Ureter (tissue), 1 donor: ENCODE measurements around the gene LGALS9C. TPM values are rescaled to one million over a fixed set of nuclear protein-coding genes. Genes with fewer than 3 reads are reported as not detected.
A peak's percentile ranks its signal among the peaks of the same experiment; 100 is the strongest.
"Not testable (repeated sequence)": the region's sequence is repeated elsewhere in the genome, so short reads cannot be mapped to it uniquely, and the experiment has no call there.

ENCODE experiments used
- DNase-seq: peaks from one replicate; pipeline ENCODE4 v3.0.0-alpha.2; 2020; ENCODE audit warnings: low spot score
- total RNA-seq: library from RNA; stranded (reverse); gene quantifications from one replicate; pipeline ENCODE4 v1.2.4, GENCODE V29; 2023
- donor health status: DM: yes; HTN: yes; CAD: no.

LGALS9C gene
- total RNA-seq, result not detected

DNA sequence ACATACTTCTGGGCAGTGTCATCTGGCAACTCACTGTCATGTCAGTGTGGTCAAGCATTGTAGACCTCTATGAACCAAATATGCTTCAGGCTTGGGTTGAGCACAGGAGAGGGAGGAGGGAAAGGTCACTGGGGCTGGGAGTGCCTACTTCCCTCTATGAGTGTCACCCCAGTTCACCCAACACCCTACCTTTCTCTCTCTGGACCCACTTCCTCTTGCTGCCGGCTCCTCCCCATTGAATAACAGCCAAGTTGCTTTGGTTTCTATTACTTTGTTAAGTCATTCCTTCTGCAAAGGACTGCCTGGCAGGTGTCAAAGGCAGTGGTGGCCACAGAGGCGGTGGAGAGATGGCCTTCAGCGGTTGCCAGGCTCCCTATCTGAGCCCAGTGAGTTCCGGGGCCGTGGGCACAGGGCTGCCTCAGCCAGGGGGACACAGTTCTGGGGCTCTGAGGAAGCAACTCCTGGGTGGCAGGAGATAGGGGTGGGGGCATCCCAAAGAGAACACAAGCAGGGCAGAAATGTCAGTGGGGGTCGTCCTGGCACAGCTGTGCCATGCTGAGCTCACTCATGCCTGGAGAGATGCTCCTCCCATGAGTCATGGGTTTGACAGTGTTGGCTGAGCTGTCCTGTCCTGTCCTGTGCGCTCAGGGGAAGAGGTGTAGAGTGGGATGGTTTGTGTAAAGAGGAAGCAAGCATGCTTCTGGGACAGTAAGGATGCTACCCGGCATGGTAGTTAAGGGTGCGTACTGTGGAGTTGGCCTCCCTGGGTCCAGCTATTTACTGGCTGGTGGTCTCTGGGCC, at the start of gene LGALS9C:
Gene LGALS9C (plus strand): TSS at position 282 of the 801 bp plus-strand sequence. CDS start 66 bp downstream, at position 348.
- DNase-seq, result not testable (repeated sequence)

DNA sequence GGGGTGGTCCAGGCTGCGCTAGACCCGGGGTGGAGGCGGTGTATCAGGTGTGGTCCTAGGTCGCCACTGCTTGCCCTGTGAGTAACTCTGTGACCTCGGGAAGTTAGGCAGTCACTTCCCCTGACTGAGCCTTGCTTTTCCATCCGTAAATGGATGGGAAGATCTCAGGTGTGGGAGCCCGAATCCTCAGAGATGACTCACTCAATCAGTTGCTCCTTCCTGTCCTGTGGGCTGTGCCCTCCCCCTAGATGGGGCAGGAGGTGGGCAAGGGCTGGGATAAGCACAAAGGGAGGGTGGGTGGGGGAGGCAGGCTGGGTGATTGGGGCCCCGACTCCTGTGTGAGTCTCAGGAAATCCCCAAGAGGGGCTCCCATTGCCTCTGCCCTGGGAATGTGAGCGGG, 44.4 kb upstream of the LGALS9C start:
- DNase-seq, result not testable (repeated sequence)

GRCh38 chr17:18439465-18439870, 37.1 kb upstream of the LGALS9C start:
- DNase-seq, result not testable (repeated sequence)

DNA sequence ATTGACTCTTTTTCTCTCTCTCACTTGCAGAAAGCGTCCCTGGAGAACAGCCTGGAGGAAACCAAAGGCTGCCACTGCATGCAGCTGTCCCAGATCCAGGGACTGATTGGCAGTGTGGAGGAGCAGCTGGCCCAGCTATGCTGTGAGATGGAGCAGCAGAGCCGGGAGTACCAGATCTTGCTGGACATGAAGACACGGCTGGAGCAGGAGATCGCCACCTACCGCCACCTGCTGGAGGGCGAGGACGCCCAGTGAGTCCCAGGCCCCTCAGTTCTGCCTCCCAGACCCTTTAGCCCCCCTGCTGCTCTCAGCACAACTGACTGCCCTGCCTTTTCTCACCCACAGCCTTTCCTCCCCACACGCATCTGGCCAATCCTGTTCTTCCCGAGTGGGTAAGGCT, 34.5 kb upstream of the LGALS9C start:
- peak; percentile 45 for DNase-seq

DNA sequence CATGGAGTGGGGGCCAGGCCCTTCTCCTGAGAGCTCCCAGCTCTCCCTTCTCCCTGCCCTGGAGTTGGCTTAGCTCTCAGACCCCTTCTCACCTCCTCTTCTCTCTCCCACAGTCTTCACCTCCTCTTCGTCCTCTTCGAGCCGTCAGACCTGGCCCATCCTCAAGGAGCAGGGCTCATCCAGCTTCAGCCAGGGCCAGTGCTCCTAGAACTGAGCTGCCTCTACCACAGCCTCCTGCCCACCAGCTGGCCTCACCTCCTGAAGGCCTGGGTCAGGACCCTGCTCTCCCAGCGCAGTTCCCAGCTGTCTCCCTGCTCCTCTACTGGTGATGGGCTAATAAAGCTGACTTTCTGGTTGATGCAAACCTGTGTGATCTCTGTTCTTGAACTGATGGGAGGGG, 34.1 kb upstream of the LGALS9C start:
- DNase-seq, result not testable (repeated sequence)

- not testable (repeated sequence) for DNase-seq
These were observed 28.9 kb upstream of the LGALS9C start for GRCh38 chr17:18447476-18448205.

GRCh38 chr17:18448311-18448710, 28.3 kb upstream of the LGALS9C start:
- DNase-seq, result not testable (repeated sequence)

- not testable (repeated sequence) for DNase-seq
These were observed 26.8 kb upstream of the LGALS9C start for GRCh38 chr17:18449833-18450232.

- not testable (repeated sequence) for DNase-seq
These were observed 25.6 kb upstream of the LGALS9C start for GRCh38 chr17:18450998-18451397.

DNA sequence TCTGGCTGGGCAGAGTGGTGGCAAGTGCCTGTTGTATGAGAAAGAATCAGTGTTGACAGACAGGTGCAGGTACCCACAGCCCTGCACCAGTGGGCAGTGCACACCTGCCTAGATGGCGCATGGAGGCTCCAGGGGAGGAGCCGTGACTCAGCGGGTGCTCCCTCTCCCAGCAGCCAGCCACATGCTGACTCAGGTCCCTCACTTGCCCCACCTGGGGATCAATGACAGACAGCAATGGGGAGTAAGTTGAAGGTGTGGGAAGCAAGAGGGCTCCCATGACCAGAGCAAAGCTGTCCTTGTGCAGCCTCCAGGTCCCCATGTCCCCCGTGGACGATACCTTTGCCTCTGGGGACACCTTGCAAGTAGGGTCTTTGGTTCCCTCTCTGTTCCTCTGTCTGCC, 24.6 kb upstream of the LGALS9C start:
- DNase-seq, result not testable (repeated sequence)

- DNase-seq, result not testable (repeated sequence)
These were observed 17.6 kb upstream of the LGALS9C start for GRCh38 chr17:18459035-18459434.

DNA sequence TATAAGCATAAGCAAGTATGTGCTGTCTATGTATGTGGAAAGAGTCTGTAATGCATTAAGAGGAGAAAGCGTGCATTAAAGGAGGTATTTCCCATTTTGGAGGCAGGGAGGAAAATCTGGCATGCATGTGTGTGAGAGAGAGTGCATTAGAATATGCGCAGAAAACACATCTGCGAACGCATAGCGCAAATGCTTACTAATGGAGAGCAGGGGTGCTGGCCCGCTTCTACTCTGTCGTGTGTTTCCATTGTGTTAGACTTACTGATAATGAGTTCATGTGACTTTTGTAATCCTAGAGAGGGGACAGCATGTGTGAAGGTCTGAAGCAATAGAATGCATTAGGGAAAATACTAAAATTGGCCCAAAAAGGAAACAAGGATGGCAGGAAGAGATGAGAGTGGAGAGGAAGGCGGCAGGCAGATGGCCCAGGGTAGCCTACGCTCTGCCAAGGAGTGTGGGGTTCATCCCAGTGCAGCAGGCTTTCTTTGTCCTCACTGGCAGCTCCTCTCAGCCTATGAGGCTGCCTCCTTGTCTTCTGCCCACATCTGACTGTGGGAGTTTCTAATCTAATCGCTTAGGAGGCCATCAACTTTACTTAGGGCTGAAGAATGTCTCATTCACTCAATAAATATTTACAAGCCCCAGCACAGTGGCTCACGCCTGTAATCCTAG, 12.6 kb upstream of the LGALS9C start:
- DNase-seq, result not testable (repeated sequence)

GRCh38 chr17:18466250-18466983, 10.2 kb upstream of the LGALS9C start:
- DNase-seq, result not testable (repeated sequence)

GRCh38 chr17:18467001-18467400, 9.6 kb upstream of the LGALS9C start:
- DNase-seq, result not testable (repeated sequence)

GRCh38 chr17:18468472-18469171, 8.0 kb upstream of the LGALS9C start:
- not testable (repeated sequence) for DNase-seq

DNA sequence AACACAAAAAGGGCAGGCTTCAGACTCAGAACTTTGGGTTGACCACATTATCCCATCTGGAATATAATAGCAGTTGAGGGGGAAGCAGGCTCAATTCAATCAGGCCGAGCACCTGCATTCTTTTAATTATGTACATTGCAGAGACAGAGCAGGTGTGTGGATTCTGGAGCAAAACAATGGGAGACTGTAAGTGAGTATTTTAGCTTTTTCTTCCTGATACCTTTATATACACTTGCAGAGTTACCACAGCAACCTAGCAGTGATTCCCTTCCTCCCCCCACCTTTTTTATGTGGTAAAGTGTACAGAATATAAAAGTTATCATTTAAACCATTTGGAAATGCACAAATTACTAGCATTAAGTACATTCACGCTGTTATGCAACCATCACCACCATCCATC, 6.8 kb upstream of the LGALS9C start:
- DNase-seq, result not testable (repeated sequence)

DNA sequence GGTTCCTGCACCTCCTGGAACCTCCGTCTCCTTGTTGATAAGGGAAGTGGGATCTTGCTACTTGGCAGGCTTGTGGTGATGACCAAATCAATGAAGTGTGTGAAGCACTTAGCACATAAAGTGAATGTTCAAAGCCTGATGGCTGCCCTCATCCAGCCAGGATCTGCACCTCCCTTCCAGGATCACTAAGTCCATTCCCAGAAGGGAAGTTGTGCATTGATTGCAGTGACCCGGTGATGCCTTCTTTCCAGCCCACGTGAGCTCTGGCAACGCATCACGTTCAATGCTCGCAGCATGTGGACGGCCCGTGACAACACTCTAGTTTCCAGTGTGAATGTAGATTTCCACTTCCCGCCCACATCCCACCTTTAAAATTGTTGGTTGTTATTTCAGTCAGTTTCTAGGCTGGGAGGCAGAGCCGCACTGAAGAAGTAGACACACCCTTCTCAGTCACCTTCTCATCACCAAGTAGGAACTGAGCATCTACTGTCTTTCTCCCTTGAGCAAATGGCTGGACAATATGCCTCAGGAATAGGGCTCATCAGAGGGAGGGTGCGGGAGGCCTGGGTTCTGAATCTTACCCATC, 6.2 kb upstream of the LGALS9C start:
- DNase-seq, result not testable (repeated sequence)

- not testable (repeated sequence) for DNase-seq
These were observed 2.6 kb upstream of the LGALS9C start for GRCh38 chr17:18473967-18474366.

DNA sequence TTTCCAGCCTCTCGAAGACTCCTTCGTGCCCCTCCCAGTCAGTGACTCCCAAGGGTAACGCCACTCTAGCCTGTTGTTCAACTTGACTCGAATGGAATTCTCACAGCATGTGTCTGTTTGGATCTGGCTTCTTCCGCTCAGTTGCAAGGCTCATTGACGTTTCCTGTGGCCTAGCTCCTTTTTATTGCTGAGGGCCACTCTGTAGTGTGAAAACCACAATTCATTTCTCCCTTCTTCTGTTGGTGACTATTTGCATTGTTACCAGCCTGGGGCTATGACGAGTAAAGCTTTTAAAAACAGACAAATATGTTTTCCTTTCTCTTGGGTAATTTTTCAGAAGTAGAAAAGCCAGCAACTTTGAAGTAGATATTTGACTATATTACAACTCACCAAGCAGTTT, 1.8 kb upstream of the LGALS9C start:
- DNase-seq, result not testable (repeated sequence)

- not testable (repeated sequence) for DNase-seq
These were observed 778 bp downstream of the LGALS9C start for GRCh38 chr17:18477367-18477766.
